Endothelial cell (in vitro differentiated cells): Measurements from ENCODE around the gene ZRANB1. TPM values are rescaled to one million over a fixed set of nuclear protein-coding genes. Genes with fewer than 3 reads are reported as not detected.

ENCODE experiments used
- DNase-seq: peaks from one replicate; pipeline ENCODE4 v3.0.0; 2021; ENCODE audit warnings: low spot score
- H3K27ac Mint-ChIP-seq: one replicate; pipeline ENCODE4 v1.8.0; 2021; ENCODE audit warnings: mixed read lengths, inconsistent platforms; ENCODE audit not compliant: unreplicated experiment
- H3K27me3 Mint-ChIP-seq: one replicate; pipeline ENCODE4 v1.8.0; 2021; ENCODE audit warnings: mild to moderate bottlenecking, moderate library complexity, mixed read lengths, inconsistent platforms; ENCODE audit not compliant: unreplicated experiment
- H3K36me3 Mint-ChIP-seq: one replicate; pipeline ENCODE4 v1.8.0; 2021; ENCODE audit warnings: mild to moderate bottlenecking, low read depth, mixed read lengths, inconsistent platforms; ENCODE audit not compliant: unreplicated experiment
- H3K4me1 Mint-ChIP-seq: one replicate; pipeline ENCODE4 v1.8.0; 2021; ENCODE audit warnings: mild to moderate bottlenecking, mixed read lengths, inconsistent platforms; ENCODE audit not compliant: unreplicated experiment
- H3K4me3 Mint-ChIP-seq: one replicate; pipeline ENCODE4 v1.8.0; 2021; ENCODE audit warnings: mild to moderate bottlenecking, mixed read lengths, inconsistent platforms; ENCODE audit not compliant: unreplicated experiment
- H3K9me3 Mint-ChIP-seq: one replicate; pipeline ENCODE4 v1.8.0; 2021; ENCODE audit warnings: mixed read lengths, inconsistent platforms; ENCODE audit not compliant: unreplicated experiment
- CTCF ChIP-seq: fragments of 200-600 bp; sonication (generic); IDR thresholded peaks from one replicate; pipeline ENCODE4 v1.5.0; 2021; ENCODE audit warnings: antibody characterized with exemption; ENCODE audit not compliant: unreplicated experiment
- total RNA-seq: library from RNA; stranded (reverse); fragmentation: NEBNext Ultra II Directional; extraction: Animal tissue kit (Norgen Biotek cat#: 25700); gene quantifications from one replicate; pipeline ENCODE4 v1.2.1, GENCODE V29; 2021; ENCODE audit not compliant: unreplicated experiment

ZRANB1 gene
- total RNA-seq, 1 donor from 2014 or later = 22.4 TPM

- DNase-seq = no peak
- no peaks in the 10 kb centered on the region for H3K9me3 Mint-ChIP-seq
- H3K4me1 Mint-ChIP-seq = no peaks in the 10 kb centered on the region
- peaks cover 40% of the 10 kb centered on the region for H3K27me3 Mint-ChIP-seq
- H3K36me3 Mint-ChIP-seq = peaks cover 45% of the 10 kb centered on the region
- no peak overlapping the region for H3K27ac Mint-ChIP-seq
- no peak overlapping the region for H3K4me3 Mint-ChIP-seq
- no peak for TF ChIP-seq CTCF
Measured at GRCh38 chr10:124994573-124995473, 52.9 kb downstream of the ZRANB1 start.

- Mint-ChIP-seq H3K9me3 (no peaks in the 10 kb centered on the region), H3K4me3 (no peak overlapping the region), H3K36me3 (peaks cover 46% of the 10 kb centered on the region), H3K27me3 (peaks cover 36% of the 10 kb centered on the region), H3K27ac (no peak overlapping the region), H3K4me1 (no peaks in the 10 kb centered on the region)
- no peak for DNase-seq
- TF ChIP-seq CTCF = no peak
Measured at GRCh38 chr10:124995605-124996004, 53.7 kb downstream of the ZRANB1 start.

- Mint-ChIP-seq H3K36me3 (peaks cover 40% of the 10 kb centered on the region), H3K4me1 (no peaks in the 10 kb centered on the region), H3K4me3 (no peak overlapping the region), H3K27ac (peak overlapping the region; percentile 70), H3K9me3 (no peaks in the 10 kb centered on the region), H3K27me3 (peaks cover 32% of the 10 kb centered on the region)
- no peak for DNase-seq
- no peak for TF ChIP-seq CTCF
Measured at GRCh38 chr10:124996127-124996853, 54.4 kb downstream of the ZRANB1 start.

- Mint-ChIP-seq H3K9me3 (no peaks in the 10 kb centered on the region), H3K27ac (no peak overlapping the region), H3K27me3 (peaks cover 31% of the 10 kb centered on the region), H3K4me3 (no peak overlapping the region), H3K36me3 (peaks cover 40% of the 10 kb centered on the region), H3K4me1 (no peaks in the 10 kb centered on the region)
- DNase-seq = no peak
- TF ChIP-seq CTCF = no peak
Measured at GRCh38 chr10:124996854-124997215, 54.9 kb downstream of the ZRANB1 start.

- Mint-ChIP-seq H3K9me3 (no peaks in the 10 kb centered on the region), H3K27ac (no peak overlapping the region), H3K4me1 (no peaks in the 10 kb centered on the region), H3K27me3 (peaks cover 30% of the 10 kb centered on the region), H3K36me3 (peaks cover 40% of the 10 kb centered on the region), H3K4me3 (peak overlapping the region; percentile 73)
- no peak for DNase-seq
- no peak for TF ChIP-seq CTCF
Measured at GRCh38 chr10:124997306-124997705, 55.4 kb downstream of the ZRANB1 start.
